Esophagus squamous epithelium (tissue), 4 donors: ENCODE results near the gene APP.

Experiments
- POLR2A ChIP-seq, 4 donors: fragments of 450-650 bp; IDR thresholded peaks; one replicate each; pipeline ENCODE4 v1.6.1; 2017; ENCODE audit warnings: antibody characterized with exemption in 4 of 4, mild to moderate bottlenecking in 4 of 4, moderate library complexity in 3 of 4
- TF ChIP-seq, protein P1 (sequence below), 6 experiments: fragments of 450-650 bp in 4 of 6; fragments of 200-600 bp in 2 of 6; sonication (generic) in 2 of 6; IDR thresholded peaks; one replicate each; pipeline ENCODE4 v1.5.1; 2016 to 2019; ENCODE audit warnings: antibody characterized with exemption in 6 of 6, mild to moderate bottlenecking in 4 of 6, moderate library complexity in 4 of 6

DNA sequence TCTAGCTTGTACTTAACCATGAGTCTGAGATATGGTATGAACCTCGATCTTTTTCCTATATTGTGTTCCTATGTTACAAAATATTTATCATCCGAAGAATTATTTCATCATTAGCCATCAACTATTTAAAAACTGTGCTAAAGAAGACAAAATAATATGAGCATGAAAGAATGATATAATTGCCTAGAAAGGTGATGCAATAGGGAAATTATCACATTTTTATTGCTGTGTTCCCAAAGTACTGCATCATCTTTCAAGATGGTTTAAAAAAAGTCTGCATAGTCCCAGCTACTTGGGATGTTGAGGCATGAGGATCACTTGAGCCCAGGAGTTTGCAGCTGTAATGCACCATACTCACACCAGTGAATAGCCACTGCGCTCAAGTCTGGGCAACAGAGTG is 126.7 kb downstream of the APP start:
- TF ChIP-seq, protein P1, sequence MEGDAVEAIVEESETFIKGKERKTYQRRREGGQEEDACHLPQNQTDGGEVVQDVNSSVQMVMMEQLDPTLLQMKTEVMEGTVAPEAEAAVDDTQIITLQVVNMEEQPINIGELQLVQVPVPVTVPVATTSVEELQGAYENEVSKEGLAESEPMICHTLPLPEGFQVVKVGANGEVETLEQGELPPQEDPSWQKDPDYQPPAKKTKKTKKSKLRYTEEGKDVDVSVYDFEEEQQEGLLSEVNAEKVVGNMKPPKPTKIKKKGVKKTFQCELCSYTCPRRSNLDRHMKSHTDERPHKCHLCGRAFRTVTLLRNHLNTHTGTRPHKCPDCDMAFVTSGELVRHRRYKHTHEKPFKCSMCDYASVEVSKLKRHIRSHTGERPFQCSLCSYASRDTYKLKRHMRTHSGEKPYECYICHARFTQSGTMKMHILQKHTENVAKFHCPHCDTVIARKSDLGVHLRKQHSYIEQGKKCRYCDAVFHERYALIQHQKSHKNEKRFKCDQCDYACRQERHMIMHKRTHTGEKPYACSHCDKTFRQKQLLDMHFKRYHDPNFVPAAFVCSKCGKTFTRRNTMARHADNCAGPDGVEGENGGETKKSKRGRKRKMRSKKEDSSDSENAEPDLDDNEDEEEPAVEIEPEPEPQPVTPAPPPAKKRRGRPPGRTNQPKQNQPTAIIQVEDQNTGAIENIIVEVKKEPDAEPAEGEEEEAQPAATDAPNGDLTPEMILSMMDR (IDR thresholded peaks at IDR 0.05): no peak
- no peak for TF ChIP-seq POLR2A (IDR thresholded peaks at IDR 0.05)
